GM19351 (cell line): ENCODE data around the gene LCP1.
"Not testable (repeated sequence)": the region's sequence is repeated elsewhere in the genome, so short reads cannot be mapped to it uniquely, and the experiment has no call there.

Experiments
- ATAC-seq: cut with Tn5 transposase; IDR thresholded peaks from one replicate; pipeline ENCODE4 v1.9.1; 2021; ENCODE audit warnings: mild to moderate bottlenecking, moderate library complexity; ENCODE audit not compliant: unreplicated experiment

LCP1 gene

GRCh38 chr13:46162741-46163140 is 19.2 kb downstream of the LCP1 start:
- not testable (repeated sequence) for ATAC-seq

DNA sequence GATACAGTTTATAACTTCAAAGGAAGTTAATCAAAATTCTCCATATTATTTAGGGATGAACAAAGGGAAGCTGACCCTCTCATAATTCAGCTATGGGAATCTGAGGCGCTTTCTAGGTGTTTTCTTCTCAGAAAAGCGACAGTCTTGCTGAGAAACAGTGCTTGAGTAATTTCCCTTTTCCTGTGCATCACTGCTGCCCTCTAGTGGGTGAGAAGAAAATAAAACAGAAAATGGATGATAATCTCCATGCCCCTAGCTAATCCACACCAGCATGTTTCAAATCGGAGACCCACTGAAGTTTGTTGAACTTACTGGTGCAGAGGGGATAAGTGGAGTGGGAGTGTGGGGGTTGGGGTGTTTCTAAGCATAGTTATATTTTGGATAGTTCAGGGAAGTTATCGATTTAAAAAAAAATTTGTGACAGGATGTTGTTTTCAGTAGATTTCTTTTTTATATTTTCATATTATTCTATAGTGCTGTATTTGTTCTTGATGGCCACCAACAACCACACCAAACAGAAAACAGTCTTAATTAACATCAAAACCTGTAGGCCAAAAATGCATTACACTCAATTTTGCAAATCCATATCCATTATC is 21.4 kb downstream of the LCP1 start:
- ATAC-seq, result no peak

DNA sequence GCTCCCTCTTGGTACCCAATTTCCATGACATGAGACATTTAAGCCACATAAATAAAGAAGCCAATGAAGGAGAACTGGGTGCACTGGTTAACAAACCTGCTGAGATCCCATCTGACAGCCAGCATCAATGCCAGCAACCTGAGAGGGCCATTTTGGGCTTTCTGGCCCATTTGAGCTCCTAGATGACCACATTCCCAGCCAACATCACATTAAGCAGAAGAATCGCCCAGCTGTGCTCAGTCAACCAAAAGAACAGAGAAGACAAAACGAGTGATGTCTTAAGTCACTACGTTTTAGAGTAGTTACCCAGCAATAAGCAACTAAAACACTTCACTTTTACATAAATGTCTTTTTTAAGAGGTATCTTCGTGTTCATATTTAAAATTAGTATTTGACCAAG is 21.9 kb downstream of the LCP1 start:
- ATAC-seq, result no peak

GRCh38 chr13:46158983-46159382 is 23.0 kb downstream of the LCP1 start:
- ATAC-seq, result no peak

DNA sequence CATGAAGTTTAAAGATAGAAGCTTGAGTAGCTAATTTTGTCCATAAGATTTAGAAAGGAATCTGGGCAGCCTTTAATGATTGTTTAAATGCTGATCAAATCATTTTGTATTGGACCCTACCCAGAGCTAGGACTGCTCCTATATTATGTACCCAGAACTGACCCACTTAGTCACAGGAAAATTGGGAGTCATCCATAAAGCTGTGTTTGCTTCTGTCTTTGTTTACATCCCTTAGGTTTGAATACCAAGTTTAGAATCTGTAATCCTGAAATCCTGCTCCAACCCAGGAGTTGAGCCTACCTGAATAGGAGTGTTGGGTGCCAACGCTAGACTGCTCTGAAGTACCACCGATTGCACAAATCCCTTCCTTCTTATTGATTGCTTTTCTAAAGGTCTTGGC is 23.8 kb downstream of the LCP1 start:
- ATAC-seq, result no peak

DNA sequence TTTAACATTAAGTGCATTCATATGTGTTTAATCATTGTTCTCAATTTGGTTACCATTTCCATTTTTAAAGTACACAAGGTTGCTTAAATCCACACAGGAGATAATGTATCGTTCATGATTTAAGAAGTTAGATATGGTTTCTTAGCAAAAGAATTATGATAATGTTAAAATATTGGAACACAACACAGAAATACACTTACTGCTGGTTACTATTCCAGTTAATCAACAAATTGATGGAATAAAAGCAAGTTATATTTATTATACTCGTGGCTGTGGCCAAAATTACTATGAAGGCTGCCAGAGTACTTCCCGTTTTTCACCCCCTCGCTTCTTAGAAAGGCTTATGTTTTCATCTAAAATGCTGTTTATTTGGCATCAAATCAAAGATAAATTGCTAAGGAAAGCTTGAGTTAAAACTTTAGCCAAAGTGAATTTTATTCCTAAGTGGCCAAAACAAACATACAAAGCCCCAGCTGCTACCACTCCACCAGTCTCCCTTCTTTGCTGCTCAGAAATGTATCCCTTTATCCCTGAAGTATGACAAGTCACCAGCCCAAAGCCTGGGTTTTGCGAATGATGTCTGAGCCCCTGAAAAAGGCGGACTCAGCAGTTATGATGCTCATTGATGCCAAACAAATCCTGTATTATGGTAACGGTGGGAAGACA is 27.7 kb downstream of the LCP1 start:
- ATAC-seq, result no peak

DNA sequence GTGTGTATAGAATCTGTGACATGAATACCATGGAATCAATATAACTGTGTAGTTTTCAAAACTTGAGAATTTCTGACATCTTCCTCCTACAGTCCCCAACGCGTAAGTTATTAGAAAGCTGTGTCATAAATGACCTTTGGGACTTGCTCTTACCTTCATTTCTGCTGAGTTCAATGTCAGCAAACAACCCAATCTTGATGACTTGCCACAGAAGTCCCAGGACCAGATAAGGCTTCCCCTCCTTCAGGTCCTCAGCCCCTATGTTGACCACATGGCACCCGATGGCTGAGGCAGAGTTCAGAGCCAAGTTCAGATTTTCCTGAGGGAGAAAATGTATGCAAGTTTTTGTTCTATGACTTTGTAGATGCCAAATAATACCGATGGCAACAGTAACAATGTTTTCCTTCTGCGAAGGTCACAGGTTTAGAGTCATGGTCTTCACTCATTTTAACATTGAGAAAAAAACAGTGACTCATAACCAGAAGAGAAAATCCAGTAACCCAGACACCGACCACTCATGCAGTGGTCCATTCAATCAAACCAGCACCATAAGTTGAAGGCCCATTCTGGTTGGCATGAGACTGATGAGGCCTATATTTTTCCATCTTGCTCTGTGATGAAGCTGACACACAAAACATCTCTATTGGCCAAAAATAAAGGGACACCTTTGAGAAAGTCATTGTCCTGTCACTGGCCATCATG is 29.2 kb downstream of the LCP1 start:
- no peak for ATAC-seq

DNA sequence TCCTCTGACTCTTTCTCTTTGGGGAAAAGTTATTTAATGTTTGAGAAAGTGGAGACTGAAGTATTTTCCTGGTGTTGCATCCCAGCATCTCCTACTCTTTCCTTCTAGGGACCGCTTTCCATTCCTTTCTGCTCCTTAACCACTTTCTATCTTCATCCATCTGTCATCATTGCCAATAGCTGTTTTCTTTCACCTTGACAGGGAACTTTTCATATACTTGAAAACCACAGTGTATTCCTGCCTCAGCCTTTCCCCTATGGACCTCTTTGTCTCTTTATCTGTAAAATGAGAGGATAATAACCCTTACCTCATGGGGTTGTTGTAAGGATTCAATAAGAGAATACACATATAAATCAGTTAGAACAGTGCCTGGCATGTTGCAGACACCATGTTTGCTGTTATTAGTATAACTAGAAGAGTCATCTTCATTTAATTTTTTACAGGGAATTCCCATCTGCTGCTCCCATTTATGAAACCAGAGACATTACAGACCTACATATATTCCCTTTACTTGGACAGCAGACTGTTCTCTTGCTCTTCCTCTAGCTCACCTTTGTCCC is 31.8 kb downstream of the LCP1 start:
- ATAC-seq, result no peak

GRCh38 chr13:46149272-46150133 is 32.5 kb downstream of the LCP1 start:
- ATAC-seq, result no peak

GRCh38 chr13:46146898-46147297 is 35.1 kb downstream of the LCP1 start:
- ATAC-seq, result no peak

DNA sequence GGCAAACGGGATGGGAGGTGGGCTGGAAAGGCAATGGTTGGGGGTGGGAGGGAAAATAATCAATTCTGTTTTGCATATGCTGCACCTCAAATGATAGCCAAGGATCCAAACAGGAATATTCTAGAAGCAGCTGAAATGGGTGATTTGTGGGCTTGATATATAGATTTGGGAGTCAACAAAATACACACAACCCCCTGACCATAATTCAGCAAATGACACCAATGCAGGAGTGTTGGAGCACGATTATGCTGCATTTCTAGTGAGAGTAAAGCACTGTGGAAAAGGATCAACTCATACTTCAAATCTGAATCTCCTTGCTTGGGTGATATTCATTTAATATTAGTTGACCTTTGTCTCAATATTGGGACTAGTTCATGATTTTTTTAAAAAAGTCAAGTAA is 36.0 kb downstream of the LCP1 start:
- no peak for ATAC-seq

DNA sequence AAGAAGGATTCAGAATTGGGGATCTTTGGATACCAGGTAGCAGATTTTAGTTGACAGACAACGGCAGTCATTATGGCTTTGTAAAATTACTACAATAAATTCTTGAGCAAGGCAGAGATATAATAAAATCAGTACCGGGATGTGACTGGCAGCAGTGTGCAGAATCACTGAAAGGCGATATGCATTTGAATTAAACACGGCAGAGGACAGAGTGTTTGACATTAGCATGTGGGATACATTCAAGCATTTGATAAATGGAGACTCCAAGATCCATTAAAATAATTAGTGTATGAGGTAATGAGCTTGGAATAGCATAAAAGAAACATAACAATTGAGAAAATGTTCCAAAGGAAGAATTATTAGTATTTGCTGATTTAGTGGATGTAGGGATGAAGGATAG is 36.8 kb downstream of the LCP1 start:
- no peak for ATAC-seq

GRCh38 chr13:46143184-46143701 is 38.7 kb downstream of the LCP1 start:
- ATAC-seq, result no peak

- no peak for ATAC-seq
These were observed 39.2 kb downstream of the LCP1 start for GRCh38 chr13:46142776-46143175.

- no peak for ATAC-seq
These were observed 41.9 kb downstream of the LCP1 start for GRCh38 chr13:46140044-46140443.

DNA sequence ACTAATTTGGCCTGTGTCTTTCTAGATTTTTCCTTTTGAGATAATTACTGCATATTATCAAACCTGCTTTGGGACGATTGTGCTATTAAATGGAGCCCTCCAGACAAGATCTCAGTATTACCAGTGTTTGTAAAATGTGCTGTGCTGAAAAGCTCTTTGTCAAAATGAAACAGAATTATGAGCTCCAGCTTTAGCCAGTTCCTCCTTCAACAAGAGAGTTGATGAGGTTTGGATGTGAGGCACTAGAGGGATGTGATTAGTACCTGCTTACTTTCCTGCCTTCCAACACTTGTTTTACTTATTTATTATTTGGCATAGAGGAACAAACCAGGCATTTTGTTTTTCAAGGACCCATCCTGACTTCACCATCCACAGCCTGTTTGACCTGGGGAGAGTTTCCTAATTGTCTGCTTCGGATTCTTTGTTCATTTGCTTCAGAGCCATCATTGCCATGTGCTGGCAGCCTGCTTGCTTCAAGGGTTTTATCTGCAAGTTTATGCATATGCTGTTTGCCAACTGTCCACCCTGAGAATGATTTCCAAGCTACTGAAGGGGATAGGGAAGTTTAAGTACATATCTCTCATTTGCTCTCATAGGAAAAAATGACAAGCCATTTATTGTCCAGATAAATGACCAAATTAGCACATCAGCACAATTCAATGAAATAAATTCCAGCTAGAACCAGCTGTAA is 44.2 kb downstream of the LCP1 start:
- no peak for ATAC-seq

GRCh38 chr13:46136688-46137087 is 45.3 kb downstream of the LCP1 start:
- no peak for ATAC-seq

- ATAC-seq, result no peak
These were observed 46.9 kb downstream of the LCP1 start for GRCh38 chr13:46134961-46135522.

DNA sequence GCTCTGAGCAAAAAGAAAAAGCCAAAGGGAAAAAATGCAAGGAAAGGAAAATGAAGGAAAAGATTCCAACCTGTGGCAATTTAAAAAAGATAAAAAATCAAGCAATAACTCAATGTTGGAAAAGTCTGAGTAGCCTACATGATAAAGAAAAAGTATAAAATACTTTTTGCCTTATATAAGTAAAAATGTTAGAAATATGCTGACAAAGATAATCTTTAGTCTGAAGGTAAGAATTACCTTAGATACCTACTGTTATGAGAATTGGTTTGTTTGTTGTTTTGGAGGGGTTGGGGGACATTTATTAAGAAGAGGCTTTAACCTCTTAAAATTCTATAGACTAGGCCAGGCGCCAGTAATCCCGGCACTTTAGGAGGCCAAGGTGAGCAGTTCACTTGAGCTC is 47.5 kb downstream of the LCP1 start:
- ATAC-seq, result no peak

DNA sequence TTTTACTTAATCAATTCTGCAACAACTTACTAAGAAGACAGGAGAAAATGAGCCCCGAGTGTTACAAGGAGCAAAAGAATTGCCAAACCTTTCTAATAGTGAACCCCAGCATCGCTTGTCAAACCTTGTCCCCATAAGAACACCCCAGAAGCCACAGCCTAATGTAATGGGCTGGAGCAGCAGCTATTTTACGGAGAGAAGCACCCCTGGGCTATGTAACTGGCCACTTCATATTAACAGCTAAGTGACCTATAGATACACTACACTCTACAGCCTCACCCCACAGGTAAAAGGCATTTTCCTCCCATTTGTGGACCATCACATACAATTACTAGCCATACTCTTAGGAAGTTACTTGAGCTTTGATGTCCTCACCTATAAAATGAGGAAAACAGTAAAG is 49.9 kb downstream of the LCP1 start:
- ATAC-seq, result no peak
